ENCODE measurements around the gene ACLY.

Gene ACLY

DNA sequence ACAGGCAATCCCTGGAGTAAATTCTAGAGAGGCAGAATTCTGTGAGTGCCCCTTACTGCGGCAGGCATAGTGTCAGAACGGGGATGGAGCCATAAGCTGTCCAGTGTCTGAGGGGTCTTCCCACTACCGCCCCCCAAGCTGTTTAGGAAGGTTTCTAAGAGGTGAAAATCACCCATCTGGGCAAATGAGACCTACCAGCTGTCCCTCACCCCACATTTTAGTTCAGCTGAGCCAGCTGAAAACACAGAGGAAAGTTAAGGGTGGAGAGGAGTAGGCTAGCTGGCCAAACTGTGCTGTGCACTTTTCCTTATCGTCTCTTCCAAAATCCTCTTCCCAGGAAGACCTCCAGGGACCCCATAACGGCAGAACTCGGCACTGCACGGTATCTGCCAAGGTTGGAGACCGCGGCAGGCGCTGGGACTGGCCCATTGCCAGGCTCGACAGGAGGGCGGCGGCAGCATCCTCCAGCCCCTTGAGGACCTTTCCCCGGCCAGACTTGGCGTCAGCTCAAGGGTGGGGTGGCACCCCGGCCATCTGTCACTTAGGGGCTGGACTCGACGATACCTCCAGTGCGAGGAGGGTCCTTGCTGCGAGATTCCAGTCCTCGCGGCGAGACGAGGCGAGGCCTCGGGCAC is 955 bp downstream of the ACLY start:
- H3K4me3 Mint-ChIP-seq, result peak overlapping the region; percentile 92 to 96 (median 95)
- H3K36me3 Mint-ChIP-seq (ENCODE audit: low read depth), result peaks cover 9% of the 10 kb centered on the region
- H3K9me3 Mint-ChIP-seq, result no peaks in the 10 kb centered on the region
- peaks cover 5% of the 10 kb centered on the region for H3K27me3 Mint-ChIP-seq (ENCODE audit: low read depth)
- H3K4me1 Mint-ChIP-seq, result peaks cover 48% of the 10 kb centered on the region
- H3K27ac Mint-ChIP-seq, result peak overlapping the region; percentile 84 to 86 (median 84)
- TF ChIP-seq, protein P1, sequence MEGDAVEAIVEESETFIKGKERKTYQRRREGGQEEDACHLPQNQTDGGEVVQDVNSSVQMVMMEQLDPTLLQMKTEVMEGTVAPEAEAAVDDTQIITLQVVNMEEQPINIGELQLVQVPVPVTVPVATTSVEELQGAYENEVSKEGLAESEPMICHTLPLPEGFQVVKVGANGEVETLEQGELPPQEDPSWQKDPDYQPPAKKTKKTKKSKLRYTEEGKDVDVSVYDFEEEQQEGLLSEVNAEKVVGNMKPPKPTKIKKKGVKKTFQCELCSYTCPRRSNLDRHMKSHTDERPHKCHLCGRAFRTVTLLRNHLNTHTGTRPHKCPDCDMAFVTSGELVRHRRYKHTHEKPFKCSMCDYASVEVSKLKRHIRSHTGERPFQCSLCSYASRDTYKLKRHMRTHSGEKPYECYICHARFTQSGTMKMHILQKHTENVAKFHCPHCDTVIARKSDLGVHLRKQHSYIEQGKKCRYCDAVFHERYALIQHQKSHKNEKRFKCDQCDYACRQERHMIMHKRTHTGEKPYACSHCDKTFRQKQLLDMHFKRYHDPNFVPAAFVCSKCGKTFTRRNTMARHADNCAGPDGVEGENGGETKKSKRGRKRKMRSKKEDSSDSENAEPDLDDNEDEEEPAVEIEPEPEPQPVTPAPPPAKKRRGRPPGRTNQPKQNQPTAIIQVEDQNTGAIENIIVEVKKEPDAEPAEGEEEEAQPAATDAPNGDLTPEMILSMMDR (IDR thresholded peaks at IDR 0.05; ENCODE audit: unreplicated experiment in 3 of 3), result no peak

DNA sequence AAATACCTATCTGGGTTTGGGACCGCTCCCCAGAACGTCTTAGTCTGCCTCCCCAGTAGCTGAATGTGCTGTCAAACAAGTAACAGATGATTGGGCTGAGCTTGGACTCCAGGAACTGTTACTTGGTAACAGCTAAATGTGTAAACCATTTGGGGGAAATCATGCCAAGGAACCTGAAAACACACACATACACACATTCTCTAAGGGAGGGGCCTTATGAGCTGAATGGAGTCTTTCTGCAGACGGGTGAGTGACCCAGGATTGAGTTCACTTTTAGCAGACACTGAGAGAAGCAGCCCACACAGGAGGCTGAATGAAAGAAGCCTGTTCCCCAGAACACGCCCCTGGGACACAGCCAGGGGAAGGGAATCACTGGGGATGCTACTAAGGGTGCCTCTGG is 1.6 kb downstream of the ACLY start:
- Mint-ChIP-seq H3K36me3 (ENCODE audit: low read depth) (peaks cover 15% of the 10 kb centered on the region), H3K9me3 (no peaks in the 10 kb centered on the region), H3K4me1 (peaks cover 48% of the 10 kb centered on the region), H3K27me3 (ENCODE audit: low read depth) (peaks cover 5% of the 10 kb centered on the region), H3K4me3 (peak overlapping the region; percentile 92 to 96 (median 95)), H3K27ac (peak overlapping the region; percentile 84 to 86 (median 84))
- TF ChIP-seq, protein P1 (IDR thresholded peaks at IDR 0.05; ENCODE audit: unreplicated experiment in 3 of 3), result no peak

DNA sequence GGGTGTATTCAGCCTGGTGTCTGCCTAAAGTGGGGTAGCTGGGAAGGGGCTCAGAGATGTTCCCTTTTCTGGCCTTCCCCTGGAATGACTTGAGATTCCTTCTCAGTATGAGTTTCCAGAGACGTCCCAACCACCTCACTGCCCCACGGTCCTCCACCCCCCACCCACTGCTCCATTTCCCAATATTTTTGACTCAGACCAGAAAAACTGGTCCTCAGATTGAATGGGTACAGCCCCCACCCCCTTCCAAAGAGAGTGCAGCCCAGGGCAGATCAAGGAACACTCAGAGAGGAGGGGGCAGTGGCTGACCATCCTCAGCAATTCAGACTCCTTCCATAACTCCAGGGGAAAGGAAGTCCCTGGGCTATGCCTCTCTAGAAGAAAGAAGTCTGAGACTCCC is 3.2 kb downstream of the ACLY start:
- peak overlapping the region; percentile 72 to 87 (median 83) for H3K4me3 Mint-ChIP-seq
- H3K4me1 Mint-ChIP-seq, result peaks cover 48% of the 10 kb centered on the region
- TF ChIP-seq, protein P1 (IDR thresholded peaks at IDR 0.05; ENCODE audit: unreplicated experiment in 3 of 3), result no peak
- H3K27me3 Mint-ChIP-seq (ENCODE audit: low read depth), result peaks cover 5% of the 10 kb centered on the region
- H3K36me3 Mint-ChIP-seq (ENCODE audit: low read depth), result peaks cover 26% of the 10 kb centered on the region
- no peaks in the 10 kb centered on the region for H3K9me3 Mint-ChIP-seq
- H3K27ac Mint-ChIP-seq, result peak overlapping the region; percentile 30 to 90 (median 36)

DNA sequence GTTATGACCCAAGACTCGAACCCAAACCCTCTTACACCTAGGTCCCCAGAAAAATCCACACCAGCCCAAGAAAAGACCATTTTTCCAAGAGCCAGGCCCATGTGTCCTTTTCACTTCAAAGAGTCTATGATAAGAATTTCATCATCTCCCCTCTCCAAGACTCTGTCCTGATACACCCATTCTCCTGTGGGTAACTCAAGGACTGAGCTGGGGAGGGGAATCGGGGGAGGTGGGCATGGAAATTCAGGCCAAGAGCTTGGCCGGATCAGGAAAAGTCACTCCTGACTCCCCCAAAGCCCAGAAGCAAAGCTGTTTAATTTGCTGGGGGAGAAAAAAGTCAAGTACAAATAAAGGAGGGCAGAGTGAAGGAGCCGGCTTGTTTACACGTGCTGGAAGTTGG is 3.7 kb downstream of the ACLY start:
- Mint-ChIP-seq H3K36me3 (ENCODE audit: low read depth) (peaks cover 31% of the 10 kb centered on the region), H3K4me3 (peak overlapping the region; percentile 41 to 61 (median 46)), H3K9me3 (no peaks in the 10 kb centered on the region), H3K4me1 (peaks cover 45% of the 10 kb centered on the region), H3K27me3 (ENCODE audit: low read depth) (peaks cover 5% of the 10 kb centered on the region), H3K27ac (peak overlapping the region; percentile 15 to 62 (median 27))
- TF ChIP-seq, protein P1 (IDR thresholded peaks at IDR 0.05; ENCODE audit: unreplicated experiment in 3 of 3), result no peak

DNA sequence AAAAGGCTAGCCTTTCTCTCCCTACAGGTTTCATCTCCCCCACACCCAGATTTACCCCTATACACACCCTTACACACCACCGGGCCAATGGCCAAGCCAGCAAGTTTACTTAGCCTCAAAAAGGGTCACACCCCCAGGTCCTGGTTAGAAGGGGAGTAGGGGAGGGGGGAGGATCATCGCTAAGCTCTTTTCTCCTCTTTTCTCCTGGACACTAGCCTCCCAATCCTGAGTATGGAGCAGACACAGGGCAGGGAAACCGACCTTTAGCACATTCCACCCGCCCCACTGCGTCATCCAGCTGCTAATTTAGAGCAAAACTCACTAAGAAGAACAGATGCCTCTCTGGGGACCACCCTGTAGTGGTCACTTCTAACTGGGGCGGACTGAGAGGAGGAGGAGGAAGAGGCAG is 4.4 kb downstream of the ACLY start:
- Mint-ChIP-seq H3K4me1 (peaks cover 38% of the 10 kb centered on the region), H3K36me3 (ENCODE audit: low read depth) (peaks cover 37% of the 10 kb centered on the region), H3K4me3 (peak overlapping the region in 1 of 3 experiments; percentile 61), H3K27ac (peak overlapping the region; percentile 15 to 62 (median 27)), H3K9me3 (no peaks in the 10 kb centered on the region), H3K27me3 (ENCODE audit: low read depth) (peaks cover 5% of the 10 kb centered on the region)
- TF ChIP-seq, protein P1 (IDR thresholded peaks at IDR 0.05; ENCODE audit: unreplicated experiment in 3 of 3), result no peak

DNA sequence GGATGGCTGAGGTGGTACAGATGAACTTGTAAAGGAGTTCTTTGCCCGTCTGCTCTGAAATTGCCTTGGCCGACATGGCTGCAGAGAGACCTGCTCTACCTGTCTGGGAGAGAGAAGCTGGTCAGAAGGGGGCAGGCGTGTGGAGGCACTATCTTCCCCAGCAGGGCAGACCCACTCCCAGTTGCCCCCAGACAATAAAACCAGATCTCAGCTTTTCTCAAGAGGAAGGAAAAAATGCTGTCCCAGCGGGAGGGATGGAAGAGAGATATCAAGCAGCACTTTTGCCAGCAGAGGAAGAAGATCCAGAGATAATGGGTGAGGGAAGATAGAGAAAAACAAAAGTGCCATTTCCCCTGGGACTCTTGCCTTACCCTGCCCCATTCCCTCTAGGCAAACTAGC is 5.0 kb downstream of the ACLY start:
- Mint-ChIP-seq H3K4me1 (peaks cover 37% of the 10 kb centered on the region), H3K4me3 (no peak overlapping the region), H3K27me3 (ENCODE audit: low read depth) (peaks cover 5% of the 10 kb centered on the region), H3K36me3 (ENCODE audit: low read depth) (peaks cover 40% of the 10 kb centered on the region), H3K9me3 (no peaks in the 10 kb centered on the region), H3K27ac (peak overlapping the region in 1 of 3 experiments; percentile 12)
- TF ChIP-seq, protein P1 (IDR thresholded peaks at IDR 0.05; ENCODE audit: unreplicated experiment in 3 of 3), result no peak
